ENCODE results near the gene SLC4A4.

- no peak for TF ChIP-seq CTCF (IDR thresholded peaks at IDR 0.05)
- TF ChIP-seq POLR2A (IDR thresholded peaks at IDR 0.05): no peak
- no peak for TF ChIP-seq EP300 (IDR thresholded peaks at IDR 0.05)
These were observed 35.5 kb upstream of the SLC4A4 start for GRCh38 chr4:71303287-71303686.

Measured in suprapubic skin (tissue), 3 donors.